ENCODE results near the gene SEMA3A. TPM values are rescaled to one million over a fixed set of nuclear protein-coding genes. Genes with fewer than 3 reads are reported as not detected.

SEMA3A gene
- total RNA-seq, 1 donor from 2014 or later = 6.2 TPM

DNA sequence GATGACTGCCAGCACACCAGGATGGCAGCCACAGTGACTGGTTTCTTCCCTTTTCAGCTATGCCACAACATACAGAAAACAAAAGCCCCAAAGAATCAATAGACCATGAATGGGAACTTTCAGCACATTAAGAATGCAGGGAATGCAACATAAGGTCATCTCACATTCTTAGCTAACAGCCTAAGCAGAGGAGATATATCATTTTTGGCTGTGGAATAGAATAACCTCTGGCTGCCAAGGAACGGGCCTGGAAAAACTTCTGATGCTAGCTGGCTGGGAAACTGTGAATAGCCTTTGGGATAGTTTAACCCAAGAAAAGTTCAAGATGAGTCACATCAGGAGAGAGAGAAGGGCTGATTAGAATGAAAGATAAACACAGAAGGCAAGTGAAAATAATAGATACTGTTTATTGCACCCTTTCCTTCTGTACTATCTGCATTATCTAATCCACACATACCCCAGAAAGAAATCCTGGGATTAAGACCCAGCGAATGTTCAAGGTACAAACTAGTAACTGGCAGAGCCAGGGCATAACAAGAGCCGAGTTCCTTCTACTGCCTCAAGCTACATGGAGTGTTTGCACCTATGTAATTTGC lies 169.2 kb downstream of the SEMA3A start:
- Histone ChIP-seq H3K27me3 (ENCODE audit: control insufficient read depth, insufficient read depth, low read length) (no peaks in the 10 kb centered on the region), H3K4me3 (ENCODE audit: low read depth, low read length) (no peak overlapping the region), H3K36me3 (ENCODE audit: control insufficient read depth, insufficient read depth, low read length) (no peaks in the 10 kb centered on the region)
- TF ChIP-seq CTCF (IDR thresholded peaks at IDR 0.05; ENCODE audit: insufficient read depth, low read length, poor library complexity, severe bottlenecking) = no peak
- DNase-seq (ENCODE audit: low read depth) = peak; percentile 94

GRCh38 chr7:84022684-84023308 lies 171.8 kb downstream of the SEMA3A start:
- no peak for DNase-seq (ENCODE audit: low read depth)
- no peak overlapping the region for H3K4me3 ChIP-seq (ENCODE audit: low read depth, low read length)
- H3K27me3 ChIP-seq (ENCODE audit: control insufficient read depth, insufficient read depth, low read length) = no peaks in the 10 kb centered on the region
- TF ChIP-seq CTCF (IDR thresholded peaks at IDR 0.05; ENCODE audit: insufficient read depth, low read length, poor library complexity, severe bottlenecking) = no peak
- H3K36me3 ChIP-seq (ENCODE audit: control insufficient read depth, insufficient read depth, low read length) = no peaks in the 10 kb centered on the region

DNA sequence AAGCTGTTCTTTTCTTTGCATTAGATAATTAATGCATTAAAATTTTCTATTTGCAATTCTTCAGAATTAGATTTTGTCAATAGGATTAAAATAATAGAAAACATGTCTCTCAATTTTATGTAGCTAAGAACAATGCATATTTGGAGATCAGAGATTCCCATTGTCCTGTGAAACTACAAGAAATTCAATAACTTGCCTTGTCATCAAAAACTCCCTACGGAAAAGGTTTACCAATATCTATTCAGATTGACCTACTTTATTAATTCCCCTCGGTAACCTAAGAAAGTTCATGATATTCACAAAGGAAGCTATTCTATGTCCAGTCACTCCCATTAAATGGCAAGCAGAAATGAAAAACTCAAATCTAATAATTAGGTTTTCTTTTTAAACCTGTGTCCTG lies 172.6 kb downstream of the SEMA3A start:
- H3K36me3 ChIP-seq (ENCODE audit: control insufficient read depth, insufficient read depth, low read length) = no peaks in the 10 kb centered on the region
- no peak for TF ChIP-seq CTCF (IDR thresholded peaks at IDR 0.05; ENCODE audit: insufficient read depth, low read length, poor library complexity, severe bottlenecking)
- no peak for DNase-seq (ENCODE audit: low read depth)
- H3K27me3 ChIP-seq (ENCODE audit: control insufficient read depth, insufficient read depth, low read length) = no peaks in the 10 kb centered on the region
- H3K4me3 ChIP-seq (ENCODE audit: low read depth, low read length) = no peak overlapping the region

GRCh38 chr7:84021292-84021908 lies 173.2 kb downstream of the SEMA3A start:
- no peak for DNase-seq (ENCODE audit: low read depth)
- H3K27me3 ChIP-seq (ENCODE audit: control insufficient read depth, insufficient read depth, low read length) = no peaks in the 10 kb centered on the region
- no peak for TF ChIP-seq CTCF (IDR thresholded peaks at IDR 0.05; ENCODE audit: insufficient read depth, low read length, poor library complexity, severe bottlenecking)
- no peak overlapping the region for H3K4me3 ChIP-seq (ENCODE audit: low read depth, low read length)
- no peaks in the 10 kb centered on the region for H3K36me3 ChIP-seq (ENCODE audit: control insufficient read depth, insufficient read depth, low read length)

GRCh38 chr7:84017651-84018050 lies 176.9 kb downstream of the SEMA3A start:
- DNase-seq (ENCODE audit: low read depth) = no peak
- no peaks in the 10 kb centered on the region for H3K36me3 ChIP-seq (ENCODE audit: control insufficient read depth, insufficient read depth, low read length)
- no peak for TF ChIP-seq CTCF (IDR thresholded peaks at IDR 0.05; ENCODE audit: insufficient read depth, low read length, poor library complexity, severe bottlenecking)
- H3K4me3 ChIP-seq (ENCODE audit: low read depth, low read length) = no peak overlapping the region
- no peaks in the 10 kb centered on the region for H3K27me3 ChIP-seq (ENCODE audit: control insufficient read depth, insufficient read depth, low read length)
